HepG2 (cell line): Measurements from ENCODE around the gene HENMT1. TPM values are rescaled to one million over a fixed set of nuclear protein-coding genes. Genes with fewer than 3 reads are reported as not detected.

ENCODE experiments used
- ATAC-seq: fragments of 200-7000 bp; cut with Tn5 transposase; 3 replicates; pipeline ENCODE4 v1.9.1; 2020; ENCODE audit warnings: mild to moderate bottlenecking, moderate library complexity
- BruUV-seq: library from RNA; stranded (reverse); fragments of 400-500 nt; replicated peaks from 2 replicates; lab custom pipeline; 2021; lab: Mats Ljungman, UMichigan
- CTCF ChIA-PET: fragments of 300-600 bp; formaldehyde crosslinking; extraction: SDS; loops from one replicate; lab custom pipeline; 2021; ENCODE audit warnings: low total read pairs, inconsistent platforms, low intra/inter-chr PET ratio; lab: Yijun Ruan, JAX
- POLR2A ChIA-PET: fragments of 350-600 bp; sonication (Branson Sonifier 250); formaldehyde crosslinking; loops from one replicate; lab custom pipeline; 2020; ENCODE audit warnings: antibody characterized with exemption, inconsistent platforms; lab: Yijun Ruan, JAX
- DNase-seq: peaks from one replicate; pipeline ENCODE4 v3.0.0-alpha.2; 2015; ENCODE audit warnings: low spot score
- FAIRE-seq: peaks from 3 replicates; lab custom pipeline; 2011; peaks lifted over from hg19 to GRCh38; lab: Jason Lieb, UNC
- H2AFZ ChIP-seq: one replicate; pipeline ENCODE4 v1.6.1; 2011; ENCODE audit warnings: low read length, inconsistent platforms
- H3K27ac ChIP-seq: fragments of 300-600 bp; 3 replicates; pipeline ENCODE4 v1.8.0; 2011; ENCODE audit warnings: mixed run types, mild to moderate bottlenecking, mixed read lengths, low read length, inconsistent platforms; ENCODE audit not compliant: insufficient read depth; ENCODE audit errors: extremely low read length
- H3K27me3 ChIP-seq, 2 experiments: fragments of 200-600 bp in 1 of 2; 2 replicates in 1 of 2; 3 replicates in 1 of 2; pipeline versions ENCODE4 v1.6.0 to v1.8.0; 2011; ENCODE audit warnings: low read length in 2 of 2, mild to moderate bottlenecking in 2 of 2, moderate library complexity in 2 of 2, inconsistent platforms in 1 of 2; ENCODE audit not compliant: insufficient read depth in 2 of 2, control insufficient read depth in 1 of 2
- H3K36me3 ChIP-seq, 2 experiments: fragments of 200-600 bp in 1 of 2; replicated peaks in 1 of 2; 2 replicates in 1 of 2; 3 replicates in 1 of 2; pipeline versions ENCODE4 v1.5.1 to v1.8.0; 2011; ENCODE audit warnings: low read length in 2 of 2, inconsistent platforms in 1 of 2; ENCODE audit not compliant: insufficient read depth in 2 of 2, control insufficient read depth in 1 of 2
- H3K4me1 ChIP-seq: 2 replicates; pipeline ENCODE4 v1.5.1; 2012; ENCODE audit warnings: low read length, inconsistent platforms; ENCODE audit not compliant: insufficient read depth
- H3K4me2 ChIP-seq: 2 replicates; pipeline ENCODE4 v1.6.0; 2011; ENCODE audit warnings: low read depth, low read length, inconsistent platforms
- H3K4me3 ChIP-seq, 3 experiments: fragments of 200-600 bp in 1 of 3; sonication (generic), shearing (Covaris generic) in 1 of 3; replicated peaks in 1 of 3; 2 replicates each; pipeline ENCODE4 v1.5.1; 2011 to 2016; ENCODE audit warnings: low read length in 3 of 3, inconsistent platforms in 2 of 3, low read depth in 2 of 3, mild to moderate bottlenecking in 2 of 3, control low read depth in 1 of 3, mixed read lengths in 1 of 3; ENCODE audit not compliant: insufficient read depth in 1 of 3
- H3K79me2 ChIP-seq: one replicate; pipeline ENCODE4 v1.6.1; 2011; ENCODE audit warnings: low read length, inconsistent platforms; ENCODE audit not compliant: insufficient read depth
- H3K9ac ChIP-seq: 2 replicates; pipeline ENCODE4 v1.6.0; 2011; ENCODE audit warnings: mild to moderate bottlenecking, low read depth, low read length, inconsistent platforms; ENCODE audit not compliant: insufficient read depth
- H3K9me3 ChIP-seq: 2 replicates; pipeline ENCODE4 v1.5.1; 2012; ENCODE audit warnings: mild to moderate bottlenecking, low read length
- H4K20me1 ChIP-seq: 2 replicates; pipeline ENCODE4 v1.6.0; 2011; ENCODE audit warnings: inconsistent platforms, mild to moderate bottlenecking, low read length, moderate library complexity; ENCODE audit not compliant: insufficient read depth
- CHD4 ChIP-seq: fragments of 200-600 bp; sonication (generic); IDR thresholded peaks from 2 replicates; pipeline ENCODE4 v1.7.0; 2017; ENCODE audit warnings: mild to moderate bottlenecking, low read length, borderline replicate concordance
- GPN1 ChIP-seq: sonication (generic); formaldehyde crosslinking; IDR thresholded peaks from 2 replicates; pipeline ENCODE4 v1.5.1; 2020; ENCODE audit warnings: missing genetic modification reagents, borderline replicate concordance
- PRPF4 ChIP-seq: fragments of 200-400 bp; formaldehyde crosslinking; IDR thresholded peaks from 2 replicates; pipeline ENCODE4 v1.6.1; 2016; ENCODE audit warnings: low read length, low read depth; ENCODE audit not compliant: poor library complexity, severe bottlenecking
- RORA ChIP-seq: sonication (generic); formaldehyde crosslinking; IDR thresholded peaks from 2 replicates; pipeline ENCODE4 v1.5.0; 2020; ENCODE audit warnings: mild to moderate bottlenecking, missing genetic modification reagents, moderate library complexity
- XBP1 ChIP-seq: sonication (generic); formaldehyde crosslinking; IDR thresholded peaks from 2 replicates; pipeline ENCODE4 v1.5.0; 2020; ENCODE audit warnings: missing genetic modification reagents
- ZMAT3 ChIP-seq: sonication (generic); formaldehyde crosslinking; conservative IDR thresholded peaks from 2 replicates; pipeline ENCODE4 v1.7.0; 2021; ENCODE audit warnings: missing genetic modification reagents
- ZNF451 ChIP-seq: sonication (generic); formaldehyde crosslinking; IDR thresholded peaks from 2 replicates; pipeline ENCODE4 v1.5.0; 2020; ENCODE audit warnings: mild to moderate bottlenecking, missing genetic modification reagents
- ZNF816 ChIP-seq: sonication (generic); formaldehyde crosslinking; IDR thresholded peaks from 2 replicates; pipeline ENCODE4 v1.8.0; 2022; ENCODE audit warnings: missing genetic modification reagents, mild to moderate bottlenecking, borderline replicate concordance
- WGBS: methylation state at CpG from one replicate; pipeline ENCODE4 v1.1.6; 2017; ENCODE audit warnings: low lambda C conversion rate; 5-methylcytosine and 5-hydroxymethylcytosine counted together
- in situ Hi-C: cut with HindIII; loops from 2 replicates; pipeline ENCODE4 v1.10.0; 2017; ENCODE audit warnings: low pct_unique_long_range_greater_than_20kb; ENCODE audit not compliant: extremely low pct_ligation_motif_present
- intact Hi-C: fragments of 100-400 bp; cut with micrococcal nuclease; formaldehyde crosslinking; loops from one replicate; pipeline ENCODE4 v1.10.0; 2022; ENCODE audit not compliant: unreplicated experiment
- polyA plus RNA-seq, 8 experiments: library from polyadenylated mRNA; depleted of rRNA in 3 of 8; stranded (reverse) in 7 of 8; unstranded in 1 of 8; fragments of >200 nt; fragmentation: Illumina TruSeq in 4 of 8; extraction: Trizol in 4 of 8; gene quantifications; 2 replicates each; pipeline versions ENCODE4 v1.2.1 to v1.2.3, GENCODE V29; 2011 to 2016; ENCODE audit warnings: low read depth in 4 of 8, missing spikeins in 1 of 8, mixed read lengths in 1 of 8; ENCODE audit not compliant: insufficient read depth in 1 of 8
- total RNA-seq, 5 experiments: library from RNA; depleted of rRNA; stranded (reverse); fragments of >200 nt; fragmentation: Illumina TruSeq; extraction: Trizol; gene quantifications; 2 replicates each; pipeline ENCODE4 v1.2.3, GENCODE V29; 2016; ENCODE audit warnings: low read depth in 1 of 5
- TF ChIP-seq, protein P1 (sequence below): sonication (generic); formaldehyde crosslinking; IDR thresholded peaks from 2 replicates; pipeline ENCODE4 v1.4.0; 2020; ENCODE audit warnings: missing genetic modification reagents
- TF ChIP-seq, protein P2 (sequence below): IDR thresholded peaks from 2 replicates; pipeline ENCODE4 v1.6.1; 2016; ENCODE audit warnings: mild to moderate bottlenecking
- TF ChIP-seq, protein P3 (sequence below): sonication (generic); formaldehyde crosslinking; conservative IDR thresholded peaks from 2 replicates; pipeline ENCODE4 v1.8.1; 2023; ENCODE audit warnings: missing genetic modification reagents

Gene HENMT1
- total and polyA plus RNA-seq, 2 of the 13 experiments (the other 11 are each of a cell fraction or from before 2014, with no cell fraction given), result not detected

DNA sequence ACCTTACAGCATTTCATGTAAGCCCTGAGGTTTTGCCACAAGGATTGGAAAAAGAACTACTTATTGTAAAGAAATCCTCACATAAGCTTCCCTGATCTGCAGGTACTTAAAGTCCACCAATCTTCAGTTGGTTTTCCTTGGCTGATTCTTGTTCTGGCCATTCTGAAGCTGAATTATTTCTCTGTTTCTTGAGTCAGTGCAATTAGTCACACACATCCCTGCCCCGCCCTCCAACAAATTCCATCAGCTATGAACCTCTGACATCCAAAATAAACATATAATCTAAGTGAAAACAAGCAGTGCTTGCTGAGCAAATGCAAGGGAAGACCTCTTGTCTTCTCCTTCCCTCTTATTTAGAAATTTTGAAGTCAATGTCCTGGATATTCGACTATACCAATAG, 43.6 kb upstream of the HENMT1 start:
- no peak for FAIRE-seq
- DNase-seq, result no peak
- ChIA-PET CTCF (no interaction called here), POLR2A (interaction anchor here (2.3 kb wide), 1 partner anchor 12 kb away, joined by 11 read pairs; the partner anchor contains the start of gene PRPF38B)
- TF ChIP-seq GPN1 (CRISPR knock-in tag), result no peak
- Histone ChIP-seq H3K27ac (no peak overlapping the region), H3K79me2 (no peaks in the 10 kb centered on the region), H3K9me3 (no peaks in the 10 kb centered on the region), H4K20me1 (no peaks in the 10 kb centered on the region), H3K4me1 (no peaks in the 10 kb centered on the region), H3K27me3 (no peaks in the 10 kb centered on the region; a peak in 2 of 5 replicates), H3K9ac (no peak overlapping the region), H3K36me3 (peaks cover 3 to 10% of the 10 kb centered on the region in 2 experiments; a peak in 4 of 5 replicates), H2AFZ (no peak overlapping the region), H3K4me3 (no peak overlapping the region), H3K4me2 (no peak overlapping the region)
- peak; percentile 8 for ATAC-seq
- intact Hi-C loops (no loop called here), in situ Hi-C loops (no loop called here)
- WGBS, result 62% methylated on average over 2 of the region's 2 CpGs
- BruUV-seq, result no TSS peak

DNA sequence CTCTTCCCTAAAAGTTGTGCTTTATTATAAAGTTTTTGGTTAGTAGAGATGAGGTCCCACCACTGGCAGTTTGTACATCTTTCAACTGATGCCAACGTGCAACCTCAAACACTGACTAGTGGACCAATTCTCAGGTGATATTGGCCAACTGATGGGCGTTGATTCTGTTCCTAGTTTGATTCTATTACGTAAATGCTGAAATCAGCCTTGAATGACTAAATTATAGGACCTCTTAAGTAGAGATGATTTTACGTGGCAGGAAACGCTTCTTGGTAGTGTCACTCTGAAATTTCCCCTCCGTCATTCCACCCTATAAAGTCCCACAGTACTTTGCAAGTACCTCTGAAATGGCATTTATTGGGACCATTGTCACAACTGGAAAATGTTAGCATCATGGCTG, 43.0 kb upstream of the HENMT1 start:
- Histone ChIP-seq H3K27me3 (no peaks in the 10 kb centered on the region; a peak in 2 of 5 replicates), H3K4me3 (no peak overlapping the region), H4K20me1 (no peaks in the 10 kb centered on the region), H3K9ac (no peak overlapping the region), H3K27ac (no peak overlapping the region), H3K9me3 (no peaks in the 10 kb centered on the region), H2AFZ (no peak overlapping the region), H3K4me2 (no peak overlapping the region), H3K36me3 (peaks cover 5 to 16% of the 10 kb centered on the region in 2 experiments; a peak in 4 of 5 replicates), H3K4me1 (no peaks in the 10 kb centered on the region), H3K79me2 (no peaks in the 10 kb centered on the region)
- in situ Hi-C loops (no loop called here), intact Hi-C loops (no loop called here)
- FAIRE-seq (no peak), DNase-seq (no peak), ATAC-seq (no peak)
- 90% methylated on average over 6 of the region's 6 CpGs for WGBS
- no TSS peak for BruUV-seq
- ChIA-PET CTCF (no interaction called here), POLR2A (interaction anchor here (2.3 kb wide), 1 partner anchor 12 kb away, joined by 11 read pairs; the partner anchor contains the start of gene PRPF38B)
- TF ChIP-seq, protein P1, sequence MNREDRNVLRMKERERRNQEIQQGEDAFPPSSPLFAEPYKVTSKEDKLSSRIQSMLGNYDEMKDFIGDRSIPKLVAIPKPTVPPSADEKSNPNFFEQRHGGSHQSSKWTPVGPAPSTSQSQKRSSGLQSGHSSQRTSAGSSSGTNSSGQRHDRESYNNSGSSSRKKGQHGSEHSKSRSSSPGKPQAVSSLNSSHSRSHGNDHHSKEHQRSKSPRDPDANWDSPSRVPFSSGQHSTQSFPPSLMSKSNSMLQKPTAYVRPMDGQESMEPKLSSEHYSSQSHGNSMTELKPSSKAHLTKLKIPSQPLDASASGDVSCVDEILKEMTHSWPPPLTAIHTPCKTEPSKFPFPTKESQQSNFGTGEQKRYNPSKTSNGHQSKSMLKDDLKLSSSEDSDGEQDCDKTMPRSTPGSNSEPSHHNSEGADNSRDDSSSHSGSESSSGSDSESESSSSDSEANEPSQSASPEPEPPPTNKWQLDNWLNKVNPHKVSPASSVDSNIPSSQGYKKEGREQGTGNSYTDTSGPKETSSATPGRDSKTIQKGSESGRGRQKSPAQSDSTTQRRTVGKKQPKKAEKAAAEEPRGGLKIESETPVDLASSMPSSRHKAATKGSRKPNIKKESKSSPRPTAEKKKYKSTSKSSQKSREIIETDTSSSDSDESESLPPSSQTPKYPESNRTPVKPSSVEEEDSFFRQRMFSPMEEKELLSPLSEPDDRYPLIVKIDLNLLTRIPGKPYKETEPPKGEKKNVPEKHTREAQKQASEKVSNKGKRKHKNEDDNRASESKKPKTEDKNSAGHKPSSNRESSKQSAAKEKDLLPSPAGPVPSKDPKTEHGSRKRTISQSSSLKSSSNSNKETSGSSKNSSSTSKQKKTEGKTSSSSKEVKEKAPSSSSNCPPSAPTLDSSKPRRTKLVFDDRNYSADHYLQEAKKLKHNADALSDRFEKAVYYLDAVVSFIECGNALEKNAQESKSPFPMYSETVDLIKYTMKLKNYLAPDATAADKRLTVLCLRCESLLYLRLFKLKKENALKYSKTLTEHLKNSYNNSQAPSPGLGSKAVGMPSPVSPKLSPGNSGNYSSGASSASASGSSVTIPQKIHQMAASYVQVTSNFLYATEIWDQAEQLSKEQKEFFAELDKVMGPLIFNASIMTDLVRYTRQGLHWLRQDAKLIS (CRISPR knock-in tag), result no peak
- TF ChIP-seq ZMAT3 (CRISPR knock-in tag) (no peak), CHD4 (no peak), RORA (CRISPR knock-in tag) (no peak), ZNF451 (no peak), PRPF4 (no peak), XBP1 (CRISPR knock-in tag) (no peak), ZNF816 (no peak)
- TF ChIP-seq, protein P2, sequence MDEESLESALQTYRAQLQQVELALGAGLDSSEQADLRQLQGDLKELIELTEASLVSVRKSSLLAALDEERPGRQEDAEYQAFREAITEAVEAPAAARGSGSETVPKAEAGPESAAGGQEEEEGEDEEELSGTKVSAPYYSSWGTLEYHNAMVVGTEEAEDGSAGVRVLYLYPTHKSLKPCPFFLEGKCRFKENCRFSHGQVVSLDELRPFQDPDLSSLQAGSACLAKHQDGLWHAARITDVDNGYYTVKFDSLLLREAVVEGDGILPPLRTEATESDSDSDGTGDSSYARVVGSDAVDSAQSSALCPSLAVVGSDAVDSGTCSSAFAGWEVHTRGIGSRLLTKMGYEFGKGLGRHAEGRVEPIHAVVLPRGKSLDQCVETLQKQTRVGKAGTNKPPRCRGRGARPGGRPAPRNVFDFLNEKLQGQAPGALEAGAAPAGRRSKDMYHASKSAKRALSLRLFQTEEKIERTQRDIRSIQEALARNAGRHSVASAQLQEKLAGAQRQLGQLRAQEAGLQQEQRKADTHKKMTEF (CRISPR knock-in tag), result no peak
- TF ChIP-seq, protein P3, sequence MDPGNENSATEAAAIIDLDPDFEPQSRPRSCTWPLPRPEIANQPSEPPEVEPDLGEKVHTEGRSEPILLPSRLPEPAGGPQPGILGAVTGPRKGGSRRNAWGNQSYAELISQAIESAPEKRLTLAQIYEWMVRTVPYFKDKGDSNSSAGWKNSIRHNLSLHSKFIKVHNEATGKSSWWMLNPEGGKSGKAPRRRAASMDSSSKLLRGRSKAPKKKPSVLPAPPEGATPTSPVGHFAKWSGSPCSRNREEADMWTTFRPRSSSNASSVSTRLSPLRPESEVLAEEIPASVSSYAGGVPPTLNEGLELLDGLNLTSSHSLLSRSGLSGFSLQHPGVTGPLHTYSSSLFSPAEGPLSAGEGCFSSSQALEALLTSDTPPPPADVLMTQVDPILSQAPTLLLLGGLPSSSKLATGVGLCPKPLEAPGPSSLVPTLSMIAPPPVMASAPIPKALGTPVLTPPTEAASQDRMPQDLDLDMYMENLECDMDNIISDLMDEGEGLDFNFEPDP, result no peak
